Liver (tissue), 9 donors: ENCODE results near the gene PARD6B. TPM values are rescaled to one million over a fixed set of nuclear protein-coding genes. Genes with fewer than 3 reads are reported as not detected.

Experiments used
- DNase-seq: peaks from one replicate; pipeline ENCODE4 v3.0.0-alpha.2; 2017; ENCODE audit warnings: low spot score
- H3K27ac ChIP-seq, 2 donors: one replicate each; pipeline ENCODE4 v1.7.0; 2013; ENCODE audit warnings: inconsistent platforms in 2 of 2, low read length in 2 of 2, control low read depth in 1 of 2, low read depth in 1 of 2, mild to moderate bottlenecking in 1 of 2
- H3K27me3 ChIP-seq, 4 donors: one replicate each; pipeline versions ENCODE4 v1.6.1 to v1.7.0; 2013; ENCODE audit warnings: low read length in 3 of 4, inconsistent platforms in 1 of 4, mild to moderate bottlenecking in 1 of 4, moderate library complexity in 1 of 4; ENCODE audit not compliant: control insufficient read depth in 4 of 4, insufficient read depth in 4 of 4
- H3K36me3 ChIP-seq, 4 donors: one replicate each; pipeline versions ENCODE4 v1.6.1 to v1.7.0; 2013; ENCODE audit warnings: low read length in 3 of 4, mild to moderate bottlenecking in 3 of 4, low read depth in 1 of 4, moderate library complexity in 1 of 4; ENCODE audit not compliant: control insufficient read depth in 4 of 4, insufficient read depth in 3 of 4
- H3K4me1 ChIP-seq, 4 donors: one replicate each; pipeline versions ENCODE4 v1.6.1 to v1.7.0; 2013; ENCODE audit warnings: low read length in 3 of 4, mild to moderate bottlenecking in 3 of 4, moderate library complexity in 1 of 4; ENCODE audit not compliant: control insufficient read depth in 4 of 4, insufficient read depth in 4 of 4
- H3K4me3 ChIP-seq, 3 donors: one replicate each; pipeline versions ENCODE4 v1.6.1 to v1.7.0; 2013; ENCODE audit warnings: low read length in 3 of 3, control low read depth in 1 of 3, low read depth in 1 of 3, mild to moderate bottlenecking in 1 of 3
- H3K9ac ChIP-seq, 2 donors: one replicate each; pipeline ENCODE4 v1.7.0; 2013; ENCODE audit warnings: low read length in 2 of 2, mild to moderate bottlenecking in 2 of 2, moderate library complexity in 2 of 2, control low read depth in 1 of 2, low read depth in 1 of 2
- H3K9me3 ChIP-seq, 4 donors: one replicate each; pipeline versions ENCODE4 v1.6.1 to v1.7.0; 2013; ENCODE audit warnings: low read length in 3 of 4; ENCODE audit not compliant: control insufficient read depth in 4 of 4
- ATF3 ChIP-seq: IDR thresholded peaks from 2 replicates; pipeline ENCODE4 v1.6.1; 2016; ENCODE audit warnings: antibody characterized with exemption
- CTCF ChIP-seq: fragments of 150-350 bp; IDR thresholded peaks from 2 replicates; pipeline ENCODE4 v1.5.1; 2017; ENCODE audit warnings: improper control_type of control experiment, low read depth, low read length; ENCODE audit not compliant: missing input control
- EGR1 ChIP-seq, 2 donors: IDR thresholded peaks; 2 replicates each; pipeline ENCODE4 v1.6.1; 2016 to 2018; ENCODE audit warnings: antibody characterized with exemption in 2 of 2, low read depth in 2 of 2
- FOXA1 ChIP-seq: IDR thresholded peaks from 2 replicates; pipeline ENCODE4 v1.6.1; 2016; ENCODE audit warnings: antibody characterized with exemption
- FOXA2 ChIP-seq: IDR thresholded peaks from 2 replicates; pipeline ENCODE4 v1.6.1; 2016; ENCODE audit warnings: antibody characterized with exemption
- GABPA ChIP-seq, 2 donors: IDR thresholded peaks in 1 of 2; conservative IDR thresholded peaks in 1 of 2; 2 replicates each; pipeline ENCODE4 v1.6.1; 2016; ENCODE audit warnings: antibody characterized with exemption in 2 of 2, mild to moderate bottlenecking in 1 of 2, moderate library complexity in 1 of 2
- HNF4G ChIP-seq: IDR thresholded peaks from 2 replicates; pipeline ENCODE4 v1.6.1; 2016; ENCODE audit warnings: antibody characterized with exemption
- JUND ChIP-seq, 2 donors: IDR thresholded peaks; 2 replicates each; pipeline ENCODE4 v1.6.1; 2016; ENCODE audit warnings: antibody characterized with exemption in 2 of 2
- RAD21 ChIP-seq, 2 donors: IDR thresholded peaks; 2 replicates each; pipeline ENCODE4 v1.6.1; 2016; ENCODE audit warnings: antibody characterized with exemption in 2 of 2, mild to moderate bottlenecking in 2 of 2
- REST ChIP-seq: IDR thresholded peaks from 2 replicates; pipeline ENCODE4 v1.6.1; 2016; ENCODE audit warnings: antibody characterized with exemption, mild to moderate bottlenecking
- RXRA ChIP-seq, 2 donors: IDR thresholded peaks; 2 replicates each; pipeline ENCODE4 v1.6.1; 2017 to 2018; ENCODE audit warnings: antibody characterized with exemption in 2 of 2, mild to moderate bottlenecking in 1 of 2
- SP1 ChIP-seq: IDR thresholded peaks from 2 replicates; pipeline ENCODE4 v1.6.1; 2018; ENCODE audit warnings: antibody characterized with exemption, mild to moderate bottlenecking
- WGBS: extraction: QIAGEN DNeasy Blood & Tissue Kit; methylation state at CpG from one replicate; pipeline ENCODE4 v1.1.7; 2013; 5-methylcytosine and 5-hydroxymethylcytosine counted together
- polyA plus RNA-seq, 2 donors: library from polyadenylated mRNA; stranded (reverse) in 1 of 2; unstranded in 1 of 2; fragments of 200-250 nt in 1 of 2; fragments of >200 nt in 1 of 2; fragmentation: Nextera tagmentation in 1 of 2; extraction: Ambion mirVana in 1 of 2; gene quantifications; one replicate each; pipeline versions ENCODE4 v1.2.1 to v1.2.3, GENCODE V29; 2013 to 2015
- total RNA-seq, 2 donors: library from RNA; depleted of rRNA; stranded (reverse); fragments of >200 nt; gene quantifications; one replicate each; pipeline ENCODE4 v1.2.3, GENCODE V29; 2014
- TF ChIP-seq, protein P1 (sequence below): IDR thresholded peaks from 2 replicates; pipeline ENCODE4 v1.6.1; 2016; ENCODE audit warnings: antibody characterized with exemption
- TF ChIP-seq, protein P2 (sequence below): IDR thresholded peaks from 2 replicates; pipeline ENCODE4 v1.6.1; 2016; ENCODE audit warnings: antibody characterized with exemption
- donor health status: healthy.
- donor health status: healthy.
- donor health status: healthy.
- donor health status: healthy.
- donor health status: healthy.

PARD6B gene
- total and polyA plus RNA-seq, 4 donors, result 1.2 to 8.8 (median 5.9) TPM

- Histone ChIP-seq H3K27me3 (no peaks in the 10 kb centered on the region), H3K36me3 (peaks cover 0 to 5% (median 3%) of the 10 kb centered on the region in 4 donors), H3K4me1 (no peaks in the 10 kb centered on the region), H3K9ac (no peak overlapping the region), H3K27ac (no peak overlapping the region), H3K4me3 (no peak overlapping the region), H3K9me3 (no peaks in the 10 kb centered on the region)
- DNase-seq, result no peak
- 93% methylated on average over 4 of the region's 4 CpGs for WGBS
- TF ChIP-seq JUND (IDR thresholded peaks at IDR 0.05) (no peak), CTCF (no peak), GABPA (IDR thresholded peaks at IDR 0.05 in 1 of 2, conservative IDR thresholded peaks at IDR 0.05 in 1 of 2) (no peak), SP1 (no peak), ATF3 (no peak), RAD21 (IDR thresholded peaks at IDR 0.05) (no peak), REST (no peak)
- TF ChIP-seq, protein P1, sequence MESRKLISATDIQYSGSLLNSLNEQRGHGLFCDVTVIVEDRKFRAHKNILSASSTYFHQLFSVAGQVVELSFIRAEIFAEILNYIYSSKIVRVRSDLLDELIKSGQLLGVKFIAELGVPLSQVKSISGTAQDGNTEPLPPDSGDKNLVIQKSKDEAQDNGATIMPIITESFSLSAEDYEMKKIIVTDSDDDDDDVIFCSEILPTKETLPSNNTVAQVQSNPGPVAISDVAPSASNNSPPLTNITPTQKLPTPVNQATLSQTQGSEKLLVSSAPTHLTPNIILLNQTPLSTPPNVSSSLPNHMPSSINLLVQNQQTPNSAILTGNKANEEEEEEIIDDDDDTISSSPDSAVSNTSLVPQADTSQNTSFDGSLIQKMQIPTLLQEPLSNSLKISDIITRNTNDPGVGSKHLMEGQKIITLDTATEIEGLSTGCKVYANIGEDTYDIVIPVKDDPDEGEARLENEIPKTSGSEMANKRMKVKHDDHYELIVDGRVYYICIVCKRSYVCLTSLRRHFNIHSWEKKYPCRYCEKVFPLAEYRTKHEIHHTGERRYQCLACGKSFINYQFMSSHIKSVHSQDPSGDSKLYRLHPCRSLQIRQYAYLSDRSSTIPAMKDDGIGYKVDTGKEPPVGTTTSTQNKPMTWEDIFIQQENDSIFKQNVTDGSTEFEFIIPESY, result no peak
These were observed 23.0 kb downstream of the PARD6B start for GRCh38 chr20:50754420-50754819.

- Histone ChIP-seq H3K9me3 (no peaks in the 10 kb centered on the region), H3K27ac (no peak overlapping the region), H3K4me1 (peaks cover 0 to 2% (median 2%) of the 10 kb centered on the region in 4 donors), H3K9ac (no peak overlapping the region), H3K4me3 (no peak overlapping the region), H3K36me3 (no peaks in the 10 kb centered on the region), H3K27me3 (no peaks in the 10 kb centered on the region)
- 92% methylated on average over 2 of the region's 2 CpGs for WGBS
- TF ChIP-seq EGR1 (IDR thresholded peaks at IDR 0.05; ENCODE audit: low read depth in 2 of 2), result no peak
- no peak for TF ChIP-seq SP1
- DNase-seq, result no peak
These were observed 25.1 kb downstream of the PARD6B start for GRCh38 chr20:50756447-50756846.

DNA sequence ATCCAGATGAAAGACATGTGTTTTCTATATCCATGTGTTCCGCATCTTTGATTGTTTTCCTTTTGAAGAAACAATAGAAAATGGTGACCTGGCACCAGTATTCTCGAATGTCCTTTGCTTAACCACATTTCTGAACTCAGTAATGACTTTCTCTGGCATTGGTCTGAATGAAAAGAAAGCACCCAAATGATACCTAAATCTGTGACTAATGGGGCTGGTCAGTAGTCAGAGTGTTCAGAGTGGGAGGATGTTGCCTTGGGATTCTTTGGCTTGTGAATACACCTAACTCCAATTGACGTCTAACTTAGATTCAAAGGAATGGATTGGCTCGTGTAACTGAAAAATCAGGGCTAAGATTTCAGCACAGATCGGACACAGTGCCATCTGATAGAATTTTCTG, 27.1 kb downstream of the PARD6B start:
- DNase-seq, result no peak
- 93% methylated on average over 5 of the region's 5 CpGs for WGBS
- TF ChIP-seq FOXA1 (no peak), REST (no peak), FOXA2 (no peak), EGR1 (IDR thresholded peaks at IDR 0.05; ENCODE audit: low read depth in 2 of 2) (no peak), HNF4G (no peak), RXRA (IDR thresholded peaks at IDR 0.05) (no peak)
- TF ChIP-seq, protein P2, sequence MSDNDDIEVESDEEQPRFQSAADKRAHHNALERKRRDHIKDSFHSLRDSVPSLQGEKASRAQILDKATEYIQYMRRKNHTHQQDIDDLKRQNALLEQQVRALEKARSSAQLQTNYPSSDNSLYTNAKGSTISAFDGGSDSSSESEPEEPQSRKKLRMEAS, result no peak

More for the DNA sequence above, 27.1 kb downstream of the PARD6B start:
- no peaks in the 10 kb centered on the region for H3K27me3 ChIP-seq
- H3K36me3 ChIP-seq, result no peaks in the 10 kb centered on the region
- H3K9ac ChIP-seq, result no peak overlapping the region
- H3K27ac ChIP-seq, result no peak overlapping the region
- H3K4me1 ChIP-seq, result peaks cover 2 to 19% (median 15%) of the 10 kb centered on the region in 4 donors
- no peak overlapping the region for H3K4me3 ChIP-seq
- H3K9me3 ChIP-seq, result no peaks in the 10 kb centered on the region
